D341Med (cell line): Measurements from ENCODE around the gene ZNF155.
"Not testable (repeated sequence)": the region's sequence is repeated elsewhere in the genome, so short reads cannot be mapped to it uniquely, and the experiment has no call there.

ENCODE experiments used
- DNase-seq: peaks from one replicate; pipeline ENCODE4 v3.0.0; 2012; ENCODE audit warnings: low spot score

The ZNF155 gene

GRCh38 chr19:43983912-43984686 lies at the start of gene ZNF155:
TSS of gene ZNF155 (plus strand) at chr19:43984188. CDS start at chr19:43988544, 4,356 bp downstream.
- DNase-seq = peak; percentile 93

- DNase-seq = peak; percentile 95
Observed at GRCh38 chr19:43934985-43935708, 48.8 kb upstream of the ZNF155 start, which contains the start of gene ZNF45. TSS of gene ZNF45 (minus strand) at chr19:43935282. CDS start at chr19:43922185, 13,097 bp downstream.

- no peak for DNase-seq
Observed at GRCh38 chr19:43936188-43936587, 47.8 kb upstream of the ZNF155 start.

GRCh38 chr19:43939557-43940260 lies 44.3 kb upstream of the ZNF155 start:
- no peak for DNase-seq

- no peak for DNase-seq
Observed at GRCh38 chr19:43940719-43941118, 43.3 kb upstream of the ZNF155 start.

- DNase-seq = no peak
Observed at GRCh38 chr19:43941209-43941608, 42.8 kb upstream of the ZNF155 start.

GRCh38 chr19:43947412-43947811 lies 36.6 kb upstream of the ZNF155 start:
- DNase-seq = not testable (repeated sequence)

GRCh38 chr19:43949803-43950202 lies 34.2 kb upstream of the ZNF155 start:
- not testable (repeated sequence) for DNase-seq

GRCh38 chr19:43950834-43951645 lies 32.9 kb upstream of the ZNF155 start, which contains the start of gene ZNF221:
TSS of gene ZNF221 (plus strand) at chr19:43951228. CDS start at chr19:43962727, 11,499 bp downstream.
- DNase-seq = peak; percentile 90

- no peak for DNase-seq
Observed at GRCh38 chr19:43956827-43957226, 27.2 kb upstream of the ZNF155 start.

GRCh38 chr19:43957891-43958290 lies 26.1 kb upstream of the ZNF155 start:
- no peak for DNase-seq

GRCh38 chr19:43960411-43960810 lies 23.6 kb upstream of the ZNF155 start:
- no peak for DNase-seq

- DNase-seq = no peak
Observed at GRCh38 chr19:43966079-43966694, 17.8 kb upstream of the ZNF155 start.

- DNase-seq = no peak
Observed at GRCh38 chr19:43976732-43977131, 7.3 kb upstream of the ZNF155 start.

- no peak for DNase-seq
Observed at GRCh38 chr19:43983544-43983911, 460 bp upstream of the ZNF155 start.

- DNase-seq = peak; percentile 41
Observed at GRCh38 chr19:43984687-43985000, 656 bp downstream of the ZNF155 start.

GRCh38 chr19:43997631-43998290 lies 13.8 kb downstream of the ZNF155 start:
- no peak for DNase-seq

GRCh38 chr19:44002212-44002565 lies 18.2 kb downstream of the ZNF155 start:
- peak; percentile 36 for DNase-seq

GRCh38 chr19:44002566-44003460 lies 18.8 kb downstream of the ZNF155 start, which contains the start of gene ZNF230:
TSS of gene ZNF230 (plus strand) at chr19:44002957. CDS start at chr19:44007079, 4,122 bp downstream.
- DNase-seq = peak; percentile 91
